K562 (cell line): ENCODE measurements around the gene REPS1. TPM values are rescaled to one million over a fixed set of nuclear protein-coding genes. Genes with fewer than 3 reads are reported as not detected.
A peak's percentile ranks its signal among the peaks of the same experiment; 100 is the strongest.

Experiments
- ATAC-seq: fragments of 200-7000 bp; cut with Tn5 transposase; 3 replicates; pipeline ENCODE4 v1.9.1; 2020; ENCODE audit warnings: moderate library complexity
- BruUV-seq: library from RNA; stranded (reverse); fragments of 400-500 nt; replicated peaks from 2 replicates; lab custom pipeline; 2021; lab: Mats Ljungman, UMichigan
- CTCF ChIA-PET: fragments of 300-600 bp; formaldehyde crosslinking; extraction: SDS; loops from one replicate; lab custom pipeline; 2021; ENCODE audit warnings: low intra/inter-chr PET ratio; lab: Yijun Ruan, JAX
- POLR2A ChIA-PET: fragments of 300-600, 350-650 bp; sonication (Branson Sonifier 250); formaldehyde crosslinking; extraction: SDS; loops from one replicate; lab custom pipeline; 2021; ENCODE audit warnings: antibody characterized with exemption, inconsistent platforms; lab: Yijun Ruan, JAX
- DNase-seq, 4 experiments: peaks; one replicate each; pipeline versions ENCODE4 v3.0.0 to v3.0.0-alpha.2; 2011 to 2018; ENCODE audit warnings: low spot score in 3 of 4, mixed read lengths in 3 of 4; ENCODE audit errors: extremely low read depth in 1 of 4
- FAIRE-seq: peaks from 2 replicates; lab custom pipeline; 2011; peaks lifted over from hg19 to GRCh38; lab: Jason Lieb, UNC
- H2AFZ ChIP-seq: 2 replicates; pipeline ENCODE4 v1.6.0; 2011; ENCODE audit warnings: low read depth, low read length, control low read depth, inconsistent platforms
- H3K27ac ChIP-seq: fragments of 200-600 bp; 3 replicates; pipeline ENCODE4 v1.8.0; 2011; ENCODE audit warnings: low read depth, mild to moderate bottlenecking, control low read depth, inconsistent platforms, low read length, moderate library complexity, mixed read lengths; ENCODE audit errors: extremely low read depth
- H3K27me3 ChIP-seq, 2 experiments: fragments of 300-600 bp in 1 of 2; 2 replicates in 1 of 2; 3 replicates in 1 of 2; pipeline versions ENCODE4 v1.6.0 to v1.8.0; 2011; ENCODE audit warnings: inconsistent platforms in 2 of 2, low read length in 2 of 2, mild to moderate bottlenecking in 1 of 2, mixed read lengths in 1 of 2, moderate library complexity in 1 of 2; ENCODE audit not compliant: control insufficient read depth in 2 of 2, insufficient read depth in 2 of 2
- H3K36me3 ChIP-seq: fragments of 300-600 bp; 3 replicates; pipeline ENCODE4 v1.8.0; 2011; ENCODE audit warnings: mild to moderate bottlenecking, low read length, inconsistent platforms; ENCODE audit not compliant: control insufficient read depth, insufficient read depth
- H3K4me1 ChIP-seq, 2 experiments: fragments of 200-600 bp in 1 of 2; replicated peaks in 1 of 2; 2 replicates in 1 of 2; 3 replicates in 1 of 2; pipeline versions ENCODE4 v1.5.1 to v1.8.0; 2011; ENCODE audit warnings: inconsistent platforms in 2 of 2, low read length in 2 of 2, mild to moderate bottlenecking in 1 of 2, mixed read lengths in 1 of 2, moderate library complexity in 1 of 2; ENCODE audit not compliant: control insufficient read depth in 2 of 2, insufficient read depth in 2 of 2
- H3K4me2 ChIP-seq: 2 replicates; pipeline ENCODE4 v1.6.1; 2011; ENCODE audit warnings: low read length, control low read depth, inconsistent platforms, mixed read lengths; ENCODE audit not compliant: insufficient read depth
- H3K4me3 ChIP-seq: fragments of 200-600 bp; sonication (generic), shearing (Covaris generic); 2 replicates; pipeline ENCODE4 v1.5.1; 2016; ENCODE audit warnings: control low read depth, inconsistent platforms
- H3K79me2 ChIP-seq: fragments of 200-600 bp; 3 replicates; pipeline ENCODE4 v1.8.0; 2011; ENCODE audit warnings: low read length, inconsistent platforms; ENCODE audit not compliant: control insufficient read depth, insufficient read depth
- H3K9ac ChIP-seq, 2 experiments: 2 replicates each; pipeline versions ENCODE4 v1.6.0 to v1.6.1; 2011; ENCODE audit warnings: low read depth in 2 of 2, low read length in 2 of 2, control low read depth in 1 of 2, inconsistent platforms in 1 of 2, mild to moderate bottlenecking in 1 of 2, mixed read lengths in 1 of 2; ENCODE audit not compliant: insufficient read depth in 1 of 2
- H3K9me1 ChIP-seq: one replicate; pipeline ENCODE4 v1.6.0; 2011; ENCODE audit warnings: inconsistent platforms, mild to moderate bottlenecking, low read length, moderate library complexity; ENCODE audit not compliant: control insufficient read depth, insufficient read depth
- H3K9me3 ChIP-seq: replicated peaks from 2 replicates; pipeline ENCODE4 v1.5.1; 2011; ENCODE audit warnings: low read depth, low read length, inconsistent platforms; ENCODE audit not compliant: control insufficient read depth, insufficient read depth
- H4K20me1 ChIP-seq: replicated peaks from 2 replicates; pipeline ENCODE4 v1.6.1; 2011; ENCODE audit warnings: low read length, inconsistent platforms, mixed read lengths; ENCODE audit not compliant: control insufficient read depth, insufficient read depth
- ARID2 ChIP-seq: fragments of 450-650 bp; IDR thresholded peaks from 2 replicates; pipeline ENCODE4 v1.6.1; 2017; ENCODE audit warnings: antibody characterized with exemption, mild to moderate bottlenecking
- CHD2 ChIP-seq: IDR thresholded peaks from 2 replicates; pipeline ENCODE4 v1.6.1; 2011; ENCODE audit warnings: low read depth, low read length
- RBM25 ChIP-seq: fragments of 200-400 bp; formaldehyde crosslinking; IDR thresholded peaks from 2 replicates; pipeline ENCODE4 v1.6.1; 2018; ENCODE audit warnings: low read length, low read depth, moderate library complexity; ENCODE audit not compliant: severe bottlenecking
- SPI1 ChIP-seq: IDR thresholded peaks from 2 replicates; pipeline ENCODE4 v1.6.1; 2011; ENCODE audit warnings: low read depth, low read length, control low read depth, borderline replicate concordance
- STAT5B ChIP-seq: fragments of 250-450 bp; sonication (Bioruptor Pico); IDR thresholded peaks from 2 replicates; pipeline ENCODE4 v1.8.0; 2021; ENCODE audit warnings: mild to moderate bottlenecking, inconsistent platforms
- ZBTB5 ChIP-seq: fragments of 450-650 bp; IDR thresholded peaks from 2 replicates; pipeline ENCODE4 v1.6.1; 2017; ENCODE audit warnings: antibody characterized with exemption
- ZNF263 ChIP-seq: sonication (generic); formaldehyde crosslinking; IDR thresholded peaks from 2 replicates; pipeline ENCODE4 v1.8.0; 2022; ENCODE audit warnings: mild to moderate bottlenecking, missing genetic modification reagents, borderline replicate concordance
- WGBS: fragments of 100-300 bp; shearing (Covaris generic); methylation state at CpG from one replicate; pipeline ENCODE4 v1.1.6; 2016; ENCODE audit warnings: low coverage, mixed read lengths; ENCODE audit not compliant: insufficient coverage; ENCODE audit errors: missing lambda C conversion rate; 5-methylcytosine and 5-hydroxymethylcytosine counted together
- in situ Hi-C: fragments of 300-500 bp; cut with MboI; formaldehyde crosslinking; loops from 4 replicates; pipeline ENCODE4 v1.15.0; 2018; ENCODE audit warnings: inconsistent platforms, mixed read lengths
- intact Hi-C: fragments of 100-400 bp; cut with micrococcal nuclease; formaldehyde crosslinking; loops from 2 replicates; pipeline ENCODE4 v1.14.2; 2022
- polyA plus RNA-seq, 8 experiments: library from polyadenylated mRNA; depleted of rRNA in 4 of 8; stranded (reverse) in 5 of 8; unstranded in 3 of 8; fragments of >200 nt; fragmentation: Nextera tagmentation in 2 of 8; fragmentation: Illumina TruSeq in 1 of 8; extraction: Ambion mirVana in 2 of 8; extraction: Trizol in 1 of 8; gene quantifications; 2 replicates each; pipeline versions ENCODE4 v1.2.1 to v1.2.3, GENCODE V29; 2011 to 2014; ENCODE audit warnings: inconsistent platforms in 1 of 8, missing spikeins in 1 of 8
- total RNA-seq, 7 experiments: library from RNA; depleted of rRNA in 6 of 7; stranded (reverse); fragments of >200 nt in 6 of 7; fragmentation: Illumina TruSeq in 2 of 7; extraction: Trizol in 2 of 7; gene quantifications; 2 replicates each; pipeline versions ENCODE4 v1.2.1 to v1.2.3, GENCODE V29; 2011 to 2021; ENCODE audit warnings: low replicate concordance in 1 of 7

The REPS1 gene
- total and polyA plus RNA-seq, 9 of the 15 experiments (the other 6 are each of a cell fraction or from before 2014, with no cell fraction given) = 7.9 to 36.0 (median 27.8) TPM

- Histone ChIP-seq H3K4me3 (no peak overlapping the region), H2AFZ (no peak overlapping the region), H3K9ac (no peak overlapping the region), H4K20me1 (no peaks in the 10 kb centered on the region), H3K27ac (no peak overlapping the region), H3K79me2 (no peaks in the 10 kb centered on the region), H3K9me1 (no peaks in the 10 kb centered on the region), H3K4me1 (no peaks in the 10 kb centered on the region), H3K9me3 (no peaks in the 10 kb centered on the region), H3K36me3 (no peaks in the 10 kb centered on the region), H3K27me3 (peaks cover 18 to 24% of the 10 kb centered on the region in 2 experiments), H3K4me2 (no peak overlapping the region)
- ChIA-PET CTCF (no interaction called here), POLR2A (interaction anchor here (1.0 kb wide), 1 partner anchor 14 kb away, joined by 5 read pairs; no protein-coding TSS in a partner anchor)
- in situ Hi-C loops (no loop called here), intact Hi-C loops (no loop called here)
- ATAC-seq = no peak
- no peak for TF ChIP-seq STAT5B (CRISPR knock-in tag)
- TF ChIP-seq ZNF263 (CRISPR knock-in tag) = no peak
- no peak for TF ChIP-seq ZBTB5
- 4% methylated on average over 8 of the region's 8 CpGs for WGBS
- no peak for FAIRE-seq
- DNase-seq = no peak
- no TSS peak for BruUV-seq
These were observed 125.6 kb downstream of the REPS1 start for GRCh38 chr6:138862456-138862855.

GRCh38 chr6:138857775-138858174 is 130.3 kb downstream of the REPS1 start:
- no peak for ATAC-seq
- no TSS peak for BruUV-seq

More at GRCh38 chr6:138857775-138858174, 130.3 kb downstream of the REPS1 start:
- Histone ChIP-seq H3K4me1 (no peaks in the 10 kb centered on the region), H3K4me2 (no peak overlapping the region), H3K9ac (no peak overlapping the region), H4K20me1 (no peaks in the 10 kb centered on the region), H3K36me3 (no peaks in the 10 kb centered on the region), H2AFZ (no peak overlapping the region), H3K4me3 (no peak overlapping the region), H3K27me3 (peaks cover 17 to 30% of the 10 kb centered on the region in 2 experiments), H3K27ac (no peak overlapping the region), H3K79me2 (no peaks in the 10 kb centered on the region), H3K9me1 (no peaks in the 10 kb centered on the region), H3K9me3 (no peaks in the 10 kb centered on the region)
- WGBS = 1% methylated on average over 10 of the region's 10 CpGs
- intact Hi-C loops = no loop called here
- ChIA-PET POLR2A (interaction anchor here (1.2 kb wide), 1 partner anchor 8 kb away, joined by 4 read pairs; no protein-coding TSS in a partner anchor), CTCF (no interaction called here)
- peak; percentile 83 for TF ChIP-seq SPI1
- peak; percentile 33 for TF ChIP-seq RBM25
- TF ChIP-seq ARID2 = no peak
- TF ChIP-seq CHD2 = peak; percentile 85
- in situ Hi-C loops = no loop called here
- DNase-seq (no peak), FAIRE-seq (no peak)
